Osteocyte (in vitro differentiated cells): ENCODE data around the gene PELI2. TPM values are rescaled to one million over a fixed set of nuclear protein-coding genes. Genes with fewer than 3 reads are reported as not detected.

Source experiments
- DNase-seq: peaks from one replicate; pipeline ENCODE4 v3.0.0; 2021; ENCODE audit warnings: mixed read lengths; ENCODE audit not compliant: unreplicated experiment; ENCODE audit errors: extremely low spot score
- H3K27ac Mint-ChIP-seq: one replicate; pipeline ENCODE4 v1.8.0; 2021; ENCODE audit warnings: mild to moderate bottlenecking, mixed read lengths; ENCODE audit not compliant: unreplicated experiment
- H3K27me3 Mint-ChIP-seq: one replicate; pipeline ENCODE4 v1.8.0; 2021; ENCODE audit warnings: mixed read lengths; ENCODE audit not compliant: unreplicated experiment
- H3K36me3 Mint-ChIP-seq: one replicate; pipeline ENCODE4 v1.8.0; 2021; ENCODE audit warnings: mixed read lengths; ENCODE audit not compliant: unreplicated experiment
- H3K4me1 Mint-ChIP-seq: one replicate; pipeline ENCODE4 v1.8.0; 2021; ENCODE audit warnings: mixed read lengths; ENCODE audit not compliant: unreplicated experiment
- H3K4me3 Mint-ChIP-seq: one replicate; pipeline ENCODE4 v1.8.0; 2021; ENCODE audit warnings: mild to moderate bottlenecking, moderate library complexity, mixed read lengths; ENCODE audit not compliant: unreplicated experiment
- H3K9me3 Mint-ChIP-seq: one replicate; pipeline ENCODE4 v1.8.0; 2021; ENCODE audit warnings: mixed read lengths; ENCODE audit not compliant: unreplicated experiment
- total RNA-seq: library from RNA; stranded (reverse); gene quantifications from 2 replicates; pipeline ENCODE4 v1.2.1, GENCODE V29; 2021
- TF ChIP-seq, protein P1 (sequence below): fragments of 200-600 bp; sonication (generic); IDR thresholded peaks from 2 replicates; pipeline ENCODE4 v1.5.0; 2021; ENCODE audit warnings: antibody characterized with exemption, mild to moderate bottlenecking, moderate library complexity

PELI2 gene
- total RNA-seq, 1 donor from 2014 or later = 15.0 TPM

DNA sequence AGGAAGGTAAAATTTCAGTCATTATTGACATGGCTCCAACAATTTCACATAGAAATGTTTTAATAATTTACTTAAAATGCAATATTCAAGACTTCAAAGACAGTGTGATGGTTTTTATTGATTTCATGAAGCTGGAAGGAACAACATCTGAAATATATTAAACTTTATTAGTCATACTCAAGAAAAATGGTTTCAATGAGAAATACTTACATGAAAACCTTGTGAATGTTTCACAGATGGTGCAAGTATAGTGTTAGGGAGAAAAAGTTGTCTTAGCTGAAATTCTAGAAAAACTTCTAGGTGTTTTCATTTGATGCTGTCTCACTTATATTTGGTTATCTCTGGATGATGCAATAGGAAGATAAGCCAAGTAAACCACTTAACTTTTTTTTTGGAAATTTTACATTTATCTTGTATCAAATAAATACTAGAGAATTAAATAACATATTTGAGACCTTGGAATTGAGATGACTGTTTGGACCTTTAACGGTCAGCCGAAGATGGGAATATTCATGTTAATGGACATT, 65.5 kb downstream of the PELI2 start:
- no peak overlapping the region for H3K4me3 Mint-ChIP-seq
- no peak for DNase-seq
- H3K4me1 Mint-ChIP-seq = peaks cover 44% of the 10 kb centered on the region
- TF ChIP-seq, protein P1, sequence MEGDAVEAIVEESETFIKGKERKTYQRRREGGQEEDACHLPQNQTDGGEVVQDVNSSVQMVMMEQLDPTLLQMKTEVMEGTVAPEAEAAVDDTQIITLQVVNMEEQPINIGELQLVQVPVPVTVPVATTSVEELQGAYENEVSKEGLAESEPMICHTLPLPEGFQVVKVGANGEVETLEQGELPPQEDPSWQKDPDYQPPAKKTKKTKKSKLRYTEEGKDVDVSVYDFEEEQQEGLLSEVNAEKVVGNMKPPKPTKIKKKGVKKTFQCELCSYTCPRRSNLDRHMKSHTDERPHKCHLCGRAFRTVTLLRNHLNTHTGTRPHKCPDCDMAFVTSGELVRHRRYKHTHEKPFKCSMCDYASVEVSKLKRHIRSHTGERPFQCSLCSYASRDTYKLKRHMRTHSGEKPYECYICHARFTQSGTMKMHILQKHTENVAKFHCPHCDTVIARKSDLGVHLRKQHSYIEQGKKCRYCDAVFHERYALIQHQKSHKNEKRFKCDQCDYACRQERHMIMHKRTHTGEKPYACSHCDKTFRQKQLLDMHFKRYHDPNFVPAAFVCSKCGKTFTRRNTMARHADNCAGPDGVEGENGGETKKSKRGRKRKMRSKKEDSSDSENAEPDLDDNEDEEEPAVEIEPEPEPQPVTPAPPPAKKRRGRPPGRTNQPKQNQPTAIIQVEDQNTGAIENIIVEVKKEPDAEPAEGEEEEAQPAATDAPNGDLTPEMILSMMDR = no peak
- H3K36me3 Mint-ChIP-seq = peaks cover 4% of the 10 kb centered on the region
- H3K27me3 Mint-ChIP-seq = no peaks in the 10 kb centered on the region
- no peak overlapping the region for H3K27ac Mint-ChIP-seq
- H3K9me3 Mint-ChIP-seq = no peaks in the 10 kb centered on the region

GRCh38 chr14:56185992-56186391, 67.8 kb downstream of the PELI2 start:
- Mint-ChIP-seq H3K4me3 (no peak overlapping the region), H3K27ac (no peak overlapping the region), H3K4me1 (peaks cover 25% of the 10 kb centered on the region), H3K36me3 (peaks cover 4% of the 10 kb centered on the region), H3K9me3 (no peaks in the 10 kb centered on the region), H3K27me3 (no peaks in the 10 kb centered on the region)
- TF ChIP-seq, protein P1 = no peak
- no peak for DNase-seq

DNA sequence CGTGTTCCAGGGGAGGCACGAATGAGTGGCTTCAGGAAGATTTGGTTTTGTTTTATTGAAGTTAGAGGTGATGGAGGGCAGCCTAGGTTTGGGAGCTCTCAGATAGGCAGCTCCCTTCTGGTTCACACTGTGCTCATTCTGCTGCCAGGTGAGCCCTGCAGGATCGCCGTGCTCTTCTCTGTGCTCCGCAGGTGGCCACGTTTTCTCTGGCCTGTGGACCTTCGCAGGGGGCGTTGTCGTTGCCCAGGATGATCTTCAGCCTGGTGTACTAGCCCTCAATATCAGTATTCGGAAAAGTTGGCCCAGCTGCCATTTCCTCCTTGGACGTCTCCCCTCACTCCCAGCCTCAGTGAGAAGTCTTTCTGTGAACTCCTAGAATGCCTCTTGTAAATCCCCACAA, 69.5 kb downstream of the PELI2 start:
- Mint-ChIP-seq H3K9me3 (no peaks in the 10 kb centered on the region), H3K4me1 (peaks cover 10% of the 10 kb centered on the region), H3K4me3 (no peak overlapping the region), H3K27ac (no peak overlapping the region), H3K36me3 (peaks cover 4% of the 10 kb centered on the region), H3K27me3 (no peaks in the 10 kb centered on the region)
- DNase-seq = peak; percentile 68
- TF ChIP-seq, protein P1 = no peak

GRCh38 chr14:56189307-56189706, 71.1 kb downstream of the PELI2 start:
- TF ChIP-seq, protein P1 = no peak
- peak; percentile 11 for DNase-seq
- H3K9me3 Mint-ChIP-seq = no peaks in the 10 kb centered on the region

GRCh38 chr14:56193347-56193746, 75.1 kb downstream of the PELI2 start:
- H3K27ac Mint-ChIP-seq = no peak overlapping the region
- peaks cover 30% of the 10 kb centered on the region for H3K4me1 Mint-ChIP-seq
- no peaks in the 10 kb centered on the region for H3K9me3 Mint-ChIP-seq
- H3K36me3 Mint-ChIP-seq = no peaks in the 10 kb centered on the region
- H3K4me3 Mint-ChIP-seq = no peak overlapping the region
- no peaks in the 10 kb centered on the region for H3K27me3 Mint-ChIP-seq
- no peak for DNase-seq
- TF ChIP-seq, protein P1 = no peak

More at GRCh38 chr14:56189307-56189706, 71.1 kb downstream of the PELI2 start:
- peaks cover 10% of the 10 kb centered on the region for H3K4me1 Mint-ChIP-seq
- H3K27me3 Mint-ChIP-seq = no peaks in the 10 kb centered on the region
- H3K27ac Mint-ChIP-seq = no peak overlapping the region
- no peak overlapping the region for H3K4me3 Mint-ChIP-seq
- peaks cover 2% of the 10 kb centered on the region for H3K36me3 Mint-ChIP-seq
